NCI-H128 (cell line): ENCODE data around the gene IGLL5.

Experiments used
- DNase-seq: peaks from one replicate; lab custom pipeline; 2025; ENCODE audit not compliant: unreplicated experiment; lab: John Stamatoyannopoulos, UW

Gene IGLL5

GRCh38 chr22:22927196-22927887 is 39.7 kb downstream of the IGLL5 start:
- no peak for DNase-seq

GRCh38 chr22:22927888-22928665 is 40.5 kb downstream of the IGLL5 start:
- no peak for DNase-seq

GRCh38 chr22:22928666-22929380 is 41.2 kb downstream of the IGLL5 start:
- no peak for DNase-seq

- no peak for DNase-seq
Observed at GRCh38 chr22:22929381-22930221, 42.0 kb downstream of the IGLL5 start.

- no peak for DNase-seq
Observed at GRCh38 chr22:22930222-22930497, 42.5 kb downstream of the IGLL5 start.

GRCh38 chr22:22930571-22931556 is 43.2 kb downstream of the IGLL5 start:
- DNase-seq = no peak

- no peak for DNase-seq
Observed at GRCh38 chr22:22931557-22932270, 44.1 kb downstream of the IGLL5 start.

- no peak for DNase-seq
Observed at GRCh38 chr22:22932512-22932941, 44.9 kb downstream of the IGLL5 start.

GRCh38 chr22:22933100-22933806 is 45.6 kb downstream of the IGLL5 start:
- no peak for DNase-seq

- DNase-seq = no peak
Observed at GRCh38 chr22:22933807-22934542, 46.4 kb downstream of the IGLL5 start.

GRCh38 chr22:22934543-22935055 is 47.0 kb downstream of the IGLL5 start:
- DNase-seq = no peak

GRCh38 chr22:22935056-22935545 is 47.5 kb downstream of the IGLL5 start:
- no peak for DNase-seq

GRCh38 chr22:22935546-22936157 is 48.0 kb downstream of the IGLL5 start:
- no peak for DNase-seq

GRCh38 chr22:22936180-22936914 is 48.7 kb downstream of the IGLL5 start:
- no peak for DNase-seq

GRCh38 chr22:22936915-22937656 is 49.5 kb downstream of the IGLL5 start:
- no peak for DNase-seq
